Measurements from ENCODE around the gene CLCN5. TPM values are rescaled to one million over a fixed set of nuclear protein-coding genes. Genes with fewer than 3 reads are reported as not detected.

Gene CLCN5
- total RNA-seq, 1 donor from 2014 or later, result 13.1 TPM

DNA sequence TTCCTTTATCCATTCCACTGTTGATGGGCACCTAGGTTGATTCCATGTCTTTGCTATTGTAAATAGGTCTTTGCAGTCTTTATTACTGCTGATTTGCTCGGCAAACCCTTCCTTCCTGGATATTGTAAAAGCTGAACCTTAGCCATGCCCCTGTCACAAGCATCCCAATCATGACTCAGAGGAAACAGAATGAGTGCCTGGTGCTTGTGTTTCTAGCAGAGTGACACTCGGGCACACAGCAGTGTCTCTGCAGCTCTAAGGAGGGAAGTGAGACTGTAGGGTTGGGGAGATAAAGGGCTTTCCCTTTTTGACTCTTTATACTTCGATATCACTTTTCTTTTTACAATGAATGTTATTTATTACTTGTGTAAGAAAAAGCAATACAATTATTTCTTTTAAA, 195.1 kb downstream of the CLCN5 start:
- Mint-ChIP-seq H3K27ac (ENCODE audit: unreplicated experiment) (no peak overlapping the region), H3K36me3 (ENCODE audit: unreplicated experiment) (no peaks in the 10 kb centered on the region), H3K9me3 (ENCODE audit: unreplicated experiment) (peaks cover 15% of the 10 kb centered on the region), H3K27me3 (ENCODE audit: unreplicated experiment) (no peaks in the 10 kb centered on the region), H3K4me1 (ENCODE audit: unreplicated experiment) (no peaks in the 10 kb centered on the region), H3K4me3 (ENCODE audit: unreplicated experiment) (no peak overlapping the region)
- DNase-seq (ENCODE audit: extremely low spot score, unreplicated experiment), result no peak
- TF ChIP-seq, protein P1, sequence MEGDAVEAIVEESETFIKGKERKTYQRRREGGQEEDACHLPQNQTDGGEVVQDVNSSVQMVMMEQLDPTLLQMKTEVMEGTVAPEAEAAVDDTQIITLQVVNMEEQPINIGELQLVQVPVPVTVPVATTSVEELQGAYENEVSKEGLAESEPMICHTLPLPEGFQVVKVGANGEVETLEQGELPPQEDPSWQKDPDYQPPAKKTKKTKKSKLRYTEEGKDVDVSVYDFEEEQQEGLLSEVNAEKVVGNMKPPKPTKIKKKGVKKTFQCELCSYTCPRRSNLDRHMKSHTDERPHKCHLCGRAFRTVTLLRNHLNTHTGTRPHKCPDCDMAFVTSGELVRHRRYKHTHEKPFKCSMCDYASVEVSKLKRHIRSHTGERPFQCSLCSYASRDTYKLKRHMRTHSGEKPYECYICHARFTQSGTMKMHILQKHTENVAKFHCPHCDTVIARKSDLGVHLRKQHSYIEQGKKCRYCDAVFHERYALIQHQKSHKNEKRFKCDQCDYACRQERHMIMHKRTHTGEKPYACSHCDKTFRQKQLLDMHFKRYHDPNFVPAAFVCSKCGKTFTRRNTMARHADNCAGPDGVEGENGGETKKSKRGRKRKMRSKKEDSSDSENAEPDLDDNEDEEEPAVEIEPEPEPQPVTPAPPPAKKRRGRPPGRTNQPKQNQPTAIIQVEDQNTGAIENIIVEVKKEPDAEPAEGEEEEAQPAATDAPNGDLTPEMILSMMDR (IDR thresholded peaks at IDR 0.05), result no peak

DNA sequence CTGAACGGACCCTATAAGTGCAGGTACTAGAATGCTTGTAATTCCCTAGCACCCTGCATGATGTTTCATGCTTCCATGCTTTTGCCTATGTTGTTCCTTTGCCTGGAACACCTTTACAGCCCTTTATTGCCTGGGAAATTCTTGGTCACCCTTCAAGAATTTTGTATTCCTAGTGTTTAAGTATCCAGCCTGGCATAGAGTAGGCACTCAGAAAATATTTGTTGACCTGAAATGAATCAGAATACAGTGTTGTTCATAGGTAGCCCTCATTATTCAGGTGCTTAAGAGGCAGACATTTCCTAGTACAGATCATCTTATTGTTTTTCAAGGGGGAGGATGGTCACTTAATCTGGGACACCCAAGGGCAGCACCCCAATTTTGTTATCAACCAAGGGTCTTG, 203.1 kb downstream of the CLCN5 start:
- no peak overlapping the region for H3K4me3 Mint-ChIP-seq (ENCODE audit: unreplicated experiment)
- DNase-seq (ENCODE audit: extremely low spot score, unreplicated experiment), result no peak
- H3K36me3 Mint-ChIP-seq (ENCODE audit: unreplicated experiment), result no peaks in the 10 kb centered on the region
- H3K27ac Mint-ChIP-seq (ENCODE audit: unreplicated experiment), result no peak overlapping the region
- no peaks in the 10 kb centered on the region for H3K4me1 Mint-ChIP-seq (ENCODE audit: unreplicated experiment)
- H3K9me3 Mint-ChIP-seq (ENCODE audit: unreplicated experiment), result peaks cover 3% of the 10 kb centered on the region
- no peaks in the 10 kb centered on the region for H3K27me3 Mint-ChIP-seq (ENCODE audit: unreplicated experiment)
- TF ChIP-seq, protein P1 (IDR thresholded peaks at IDR 0.05), result no peak

DNA sequence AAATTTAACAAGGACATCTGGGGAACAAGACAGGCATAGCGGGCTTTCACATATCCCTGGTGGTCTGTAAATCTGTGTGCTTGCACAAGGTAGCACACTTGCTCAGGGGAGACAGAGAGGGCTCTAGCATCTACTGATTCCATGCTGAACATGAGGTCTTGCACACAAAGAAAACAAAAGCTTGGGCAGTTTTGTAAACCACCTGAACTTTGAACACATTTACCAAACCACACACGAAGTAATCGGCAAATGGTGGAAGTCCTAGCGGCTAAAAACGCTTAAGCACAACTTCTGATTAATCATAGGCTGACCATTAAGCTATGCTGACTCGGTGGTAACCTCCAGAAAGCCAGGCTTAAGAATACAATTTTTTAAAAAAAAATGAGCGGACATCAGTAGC, 225.6 kb downstream of the CLCN5 start:
- Mint-ChIP-seq H3K36me3 (ENCODE audit: unreplicated experiment) (no peaks in the 10 kb centered on the region), H3K27ac (ENCODE audit: unreplicated experiment) (no peak overlapping the region), H3K9me3 (ENCODE audit: unreplicated experiment) (no peaks in the 10 kb centered on the region), H3K4me3 (ENCODE audit: unreplicated experiment) (no peak overlapping the region), H3K27me3 (ENCODE audit: unreplicated experiment) (no peaks in the 10 kb centered on the region), H3K4me1 (ENCODE audit: unreplicated experiment) (no peaks in the 10 kb centered on the region)
- no peak for DNase-seq (ENCODE audit: extremely low spot score, unreplicated experiment)
- TF ChIP-seq, protein P1 (IDR thresholded peaks at IDR 0.05), result no peak

Small RNA genes within 50 kb of the gene (microRNA-seq; reads per million reads assigned to microRNA genes)
- gene MIR188 (ENCODE audit: unreplicated experiment), result 115 reads per million, percentile 53 among the genes with 10 or more reads in this experiment
- 92.6 reads per million, percentile 50 among the genes with 10 or more reads in this experiment for gene MIR362 (ENCODE audit: unreplicated experiment)
- 8.2 reads per million, percentile 9 among the genes with 10 or more reads in this experiment for gene MIR500A (ENCODE audit: unreplicated experiment)
- not detected for gene MIR500B (ENCODE audit: unreplicated experiment)
- gene MIR501 (ENCODE audit: unreplicated experiment), result 62.5 reads per million, percentile 45 among the genes with 10 or more reads in this experiment
- gene MIR502 (ENCODE audit: unreplicated experiment), result 38.9 reads per million, percentile 41 among the genes with 10 or more reads in this experiment
- gene MIR532 (ENCODE audit: unreplicated experiment), result 287 reads per million, percentile 65 among the genes with 10 or more reads in this experiment
- gene MIR660 (ENCODE audit: unreplicated experiment), result 206 reads per million, percentile 61 among the genes with 10 or more reads in this experiment

Other genes with a start within 250 kb of the CLCN5 start
- not detected in 2 replicates for gene PAGE1, start 226.6 kb upstream of the CLCN5 start, total RNA-seq
- not detected in 2 replicates for gene PAGE4, start 93.3 kb upstream of the CLCN5 start, total RNA-seq
- gene USP27X, start 43.1 kb upstream of the CLCN5 start, total RNA-seq, result 4.5 and 4.6 TPM in 2 replicates